SU-DHL-6 (cell line): Measurements from ENCODE around the gene KCND2.
"Not testable (repeated sequence)": the region's sequence is repeated elsewhere in the genome, so short reads cannot be mapped to it uniquely, and the experiment has no call there.

ENCODE experiments used
- EZH2phosphoT487 ChIP-seq: fragments of 200-600 bp; sonication (generic), shearing (Covaris generic); conservative IDR thresholded peaks from 2 replicates; pipeline ENCODE4 v1.6.1; 2018; ENCODE audit warnings: mild to moderate bottlenecking, antibody characterized with exemption, low read length, moderate library complexity, mixed read lengths
- TF ChIP-seq, protein P1 (sequence below): fragments of 200-600 bp; sonication (generic); IDR thresholded peaks from one replicate; pipeline ENCODE4 v1.5.1; 2017; ENCODE audit warnings: antibody characterized with exemption, mild to moderate bottlenecking, low read length, moderate library complexity; ENCODE audit not compliant: insufficient read depth, poor library complexity, severe bottlenecking

DNA sequence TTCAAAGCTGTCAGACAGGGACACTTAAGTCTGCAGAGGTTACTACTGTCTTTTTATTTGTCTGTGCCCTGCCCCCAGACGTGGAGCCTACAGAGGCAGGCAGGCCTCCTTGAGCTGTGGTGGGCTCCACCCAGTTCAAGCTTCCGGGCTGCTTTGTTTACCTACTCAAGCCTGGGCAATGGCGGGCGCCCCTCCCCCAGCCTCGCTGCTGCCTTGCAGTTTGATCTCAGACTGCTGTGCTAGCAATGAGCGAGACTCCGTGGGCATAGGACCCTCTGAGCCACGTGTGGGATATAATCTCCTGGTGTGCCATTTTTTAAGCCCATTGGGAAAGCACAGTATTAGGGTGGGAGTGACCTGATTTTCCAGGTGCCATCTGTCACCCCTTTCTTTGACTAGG, 32.6 kb upstream of the KCND2 start:
- TF ChIP-seq, protein P1, sequence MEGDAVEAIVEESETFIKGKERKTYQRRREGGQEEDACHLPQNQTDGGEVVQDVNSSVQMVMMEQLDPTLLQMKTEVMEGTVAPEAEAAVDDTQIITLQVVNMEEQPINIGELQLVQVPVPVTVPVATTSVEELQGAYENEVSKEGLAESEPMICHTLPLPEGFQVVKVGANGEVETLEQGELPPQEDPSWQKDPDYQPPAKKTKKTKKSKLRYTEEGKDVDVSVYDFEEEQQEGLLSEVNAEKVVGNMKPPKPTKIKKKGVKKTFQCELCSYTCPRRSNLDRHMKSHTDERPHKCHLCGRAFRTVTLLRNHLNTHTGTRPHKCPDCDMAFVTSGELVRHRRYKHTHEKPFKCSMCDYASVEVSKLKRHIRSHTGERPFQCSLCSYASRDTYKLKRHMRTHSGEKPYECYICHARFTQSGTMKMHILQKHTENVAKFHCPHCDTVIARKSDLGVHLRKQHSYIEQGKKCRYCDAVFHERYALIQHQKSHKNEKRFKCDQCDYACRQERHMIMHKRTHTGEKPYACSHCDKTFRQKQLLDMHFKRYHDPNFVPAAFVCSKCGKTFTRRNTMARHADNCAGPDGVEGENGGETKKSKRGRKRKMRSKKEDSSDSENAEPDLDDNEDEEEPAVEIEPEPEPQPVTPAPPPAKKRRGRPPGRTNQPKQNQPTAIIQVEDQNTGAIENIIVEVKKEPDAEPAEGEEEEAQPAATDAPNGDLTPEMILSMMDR: not testable (repeated sequence)
- not testable (repeated sequence) for TF ChIP-seq EZH2phosphoT487
